GM19043 (cell line): Measurements from ENCODE around the gene ERICH6.
"Not testable (repeated sequence)": the region's sequence is repeated elsewhere in the genome, so short reads cannot be mapped to it uniquely, and the experiment has no call there.

Experiments used
- ATAC-seq: cut with Tn5 transposase; IDR thresholded peaks from one replicate; pipeline ENCODE4 v1.9.1; 2021; ENCODE audit warnings: low read depth; ENCODE audit not compliant: unreplicated experiment

The ERICH6 gene

DNA sequence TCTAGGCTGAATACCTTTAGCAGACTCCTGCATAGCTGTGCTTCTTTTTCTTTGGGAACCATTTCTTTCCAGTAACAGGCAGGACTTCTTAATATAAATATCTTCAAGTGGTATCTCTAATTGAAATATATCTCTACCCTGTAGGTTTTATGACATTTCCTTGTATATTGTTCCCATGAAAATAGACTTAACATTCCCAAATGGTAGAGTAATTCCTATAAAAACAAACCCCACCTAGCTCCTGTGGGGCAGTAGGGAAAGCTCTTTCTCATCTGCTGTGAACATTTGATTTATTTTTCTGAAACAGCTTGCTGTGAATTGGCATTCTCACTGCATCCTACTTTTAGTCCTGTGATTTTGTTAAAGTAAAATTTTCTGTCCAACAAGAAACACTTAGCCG is 79.8 kb downstream of the ERICH6 start:
- no peak for ATAC-seq

DNA sequence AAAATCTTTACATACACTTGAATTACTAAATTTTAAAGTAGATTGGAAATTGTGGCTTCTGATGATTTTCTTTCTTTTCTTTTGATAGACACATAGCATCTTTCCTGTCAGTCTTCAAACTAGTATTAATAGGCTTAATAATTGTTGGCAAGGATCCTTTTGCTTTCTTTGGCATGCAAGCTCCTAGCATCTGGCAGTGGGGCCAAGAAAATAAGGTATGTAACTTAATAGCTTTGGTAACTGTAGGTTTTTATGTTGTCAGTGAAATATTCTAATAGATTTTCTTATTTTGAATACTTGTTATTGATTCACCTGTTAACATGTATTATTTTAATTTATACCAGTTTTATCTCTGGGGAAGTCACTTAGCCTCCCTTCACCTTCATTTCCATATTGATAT is 80.8 kb downstream of the ERICH6 start:
- ATAC-seq = not testable (repeated sequence)

DNA sequence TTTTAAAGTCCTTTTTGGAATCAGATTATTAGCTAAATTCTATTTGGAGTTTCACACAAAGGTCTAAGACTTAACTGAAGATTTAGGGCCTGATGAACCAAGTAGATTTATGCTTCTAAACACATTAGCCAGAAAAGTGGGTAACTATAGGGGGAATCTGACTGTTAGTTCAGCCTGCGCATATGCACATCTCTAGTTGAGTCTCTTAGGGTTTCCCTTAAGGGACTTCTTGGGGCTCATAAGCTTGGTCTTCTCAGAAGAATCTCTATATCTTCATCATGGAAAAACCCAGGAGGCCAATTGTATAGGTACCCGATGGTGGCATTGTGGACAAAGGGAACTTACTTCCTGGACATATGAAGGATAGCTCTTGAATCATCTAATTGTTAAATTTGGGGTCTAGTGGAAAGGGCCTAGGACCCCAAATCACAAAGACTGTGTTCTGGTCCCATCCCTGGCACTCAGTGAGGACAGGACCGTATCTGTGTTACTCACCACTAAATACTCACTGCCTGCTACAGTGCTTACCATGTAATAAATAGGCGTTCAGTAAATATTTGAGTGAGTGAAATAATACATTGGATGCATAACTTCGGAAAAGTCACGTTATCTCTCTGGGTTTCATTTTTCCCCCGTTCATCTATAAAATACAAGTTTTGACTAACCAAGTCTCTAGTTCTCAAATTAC is 83.6 kb downstream of the ERICH6 start:
- no peak for ATAC-seq

GRCh38 chr3:150613709-150614480 is 89.8 kb downstream of the ERICH6 start:
- ATAC-seq = no peak

GRCh38 chr3:150613034-150613433 is 90.7 kb downstream of the ERICH6 start:
- ATAC-seq = no peak

DNA sequence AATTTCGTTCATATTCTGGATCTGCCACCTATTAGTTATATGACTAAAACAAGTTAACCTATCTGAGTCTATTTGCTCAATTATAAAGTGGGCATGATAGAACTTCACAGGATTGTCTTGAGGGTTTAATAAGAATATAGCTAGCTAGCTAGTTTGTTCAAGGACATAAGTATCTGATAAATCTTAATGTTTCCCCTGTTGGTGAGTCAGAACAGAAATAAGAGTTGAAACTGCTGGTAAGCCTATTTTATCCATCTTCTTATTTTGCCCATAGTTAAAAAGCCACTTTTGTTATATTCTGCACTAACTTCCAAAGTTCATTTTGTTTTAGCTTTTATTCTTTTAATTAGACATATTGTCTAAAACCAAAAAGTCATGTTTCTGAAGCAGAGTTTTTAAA is 91.2 kb downstream of the ERICH6 start:
- ATAC-seq = no peak

DNA sequence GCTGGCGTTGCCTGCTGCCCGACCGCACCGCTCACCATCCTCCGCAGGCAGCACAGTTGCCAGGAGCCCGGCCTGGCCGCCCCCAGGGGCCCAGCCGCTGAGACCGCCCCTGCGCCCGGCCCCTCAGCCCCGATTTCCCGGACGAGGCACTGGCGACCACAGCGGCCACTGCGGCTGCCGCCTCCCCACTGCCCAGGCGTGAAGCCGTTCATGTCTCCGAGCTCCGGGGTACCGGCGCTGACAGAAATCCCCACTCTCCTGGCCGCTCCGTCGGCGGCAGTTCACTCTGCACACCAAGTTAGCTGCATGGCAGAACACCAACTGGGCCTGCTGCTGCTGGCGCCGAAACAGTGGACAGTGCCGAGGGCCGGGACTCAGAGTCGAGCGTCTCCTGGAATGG is 92.1 kb downstream of the ERICH6 start:
- no peak for ATAC-seq

DNA sequence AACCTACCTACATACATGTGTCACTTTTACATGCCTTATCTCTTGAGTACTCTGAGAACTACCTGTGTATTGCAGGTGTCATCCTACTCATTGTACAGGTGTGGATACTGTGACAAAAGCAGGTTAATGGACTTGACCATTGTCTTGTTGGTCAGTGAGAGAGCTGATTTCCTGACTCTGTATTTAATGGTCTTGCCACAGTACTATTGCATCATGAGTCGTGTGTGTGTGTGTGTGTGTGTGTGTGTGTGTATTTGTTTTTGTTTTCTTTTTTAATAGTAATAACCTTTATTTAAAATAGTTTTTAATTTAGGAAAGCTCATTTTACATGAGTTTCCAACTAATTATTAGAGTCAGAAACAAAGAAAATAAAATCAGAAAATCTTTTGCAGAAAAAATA is 92.9 kb downstream of the ERICH6 start:
- ATAC-seq = no peak

DNA sequence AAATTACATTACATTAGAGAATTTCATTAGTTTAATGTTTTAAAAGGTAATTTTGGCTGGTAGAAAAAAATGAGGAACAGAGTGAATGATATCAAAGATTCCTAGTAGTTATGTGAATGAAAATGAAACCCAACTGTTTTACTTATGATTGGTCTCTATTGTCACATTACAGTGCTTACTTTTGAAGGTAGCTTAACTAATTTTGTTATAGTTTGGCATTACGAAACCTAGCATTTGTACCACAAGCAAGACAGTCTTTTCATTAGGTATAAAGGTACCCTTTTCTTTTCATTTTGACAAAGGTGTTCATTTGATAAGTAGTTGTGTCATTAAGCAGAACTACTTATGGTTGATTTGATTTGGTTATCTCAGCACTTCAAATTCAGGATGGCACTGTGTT is 93.7 kb downstream of the ERICH6 start:
- no peak for ATAC-seq
